ENCODE data around the gene AKR1D1. TPM values are rescaled to one million over a fixed set of nuclear protein-coding genes. Genes with fewer than 3 reads are reported as not detected.
A peak's percentile ranks its signal among the peaks of the same experiment; 100 is the strongest.

AKR1D1 gene
- total and polyA plus RNA-seq, 2 of the 13 experiments (the other 11 are each of a cell fraction or from before 2014, with no cell fraction given) = 6.9 to 37.0 TPM

GRCh38 chr7:138065827-138066226 lies 10.4 kb upstream of the AKR1D1 start (continued):
- no peak for TF ChIP-seq SOX6 (IDR thresholded peaks at IDR 0.05)
- peak; percentile 50 for TF ChIP-seq SOX6 (CRISPR knock-in tag; IDR thresholded peaks at IDR 0.05)
- no peak for TF ChIP-seq JUND (CRISPR knock-in tag; IDR thresholded peaks at IDR 0.05)
- peak; percentile 66; the same call in 1 of the 2 replicates for TF ChIP-seq ARID3A (IDR thresholded peaks at IDR 0.05; ENCODE audit: low read depth, low read length)
- no peak for TF ChIP-seq ATAD3A (CRISPR knock-in tag; IDR thresholded peaks at IDR 0.05)
- no peak for TF ChIP-seq DNMT3B (CRISPR knock-in tag; conservative IDR thresholded peaks at IDR 0.05)
- TF ChIP-seq ZNF83 (CRISPR knock-in tag; IDR thresholded peaks at IDR 0.05; ENCODE audit: borderline replicate concordance) = no peak
- TF ChIP-seq, protein P1, sequence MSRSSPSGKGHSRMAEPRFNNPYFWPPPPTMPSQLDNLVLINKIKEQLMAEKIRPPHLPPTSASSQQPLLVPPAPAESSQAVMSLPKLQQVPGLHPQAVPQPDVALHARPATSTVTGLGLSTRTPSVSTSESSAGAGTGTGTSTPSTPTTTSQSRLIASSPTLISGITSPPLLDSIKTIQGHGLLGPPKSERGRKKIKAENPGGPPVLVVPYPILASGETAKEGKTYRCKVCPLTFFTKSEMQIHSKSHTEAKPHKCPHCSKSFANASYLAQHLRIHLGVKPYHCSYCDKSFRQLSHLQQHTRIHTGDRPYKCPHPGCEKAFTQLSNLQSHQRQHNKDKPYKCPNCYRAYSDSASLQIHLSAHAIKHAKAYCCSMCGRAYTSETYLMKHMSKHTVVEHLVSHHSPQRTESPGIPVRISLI (CRISPR knock-in tag; IDR thresholded peaks at IDR 0.05; ENCODE audit: borderline replicate concordance) = no peak
- TF ChIP-seq, protein P2, sequence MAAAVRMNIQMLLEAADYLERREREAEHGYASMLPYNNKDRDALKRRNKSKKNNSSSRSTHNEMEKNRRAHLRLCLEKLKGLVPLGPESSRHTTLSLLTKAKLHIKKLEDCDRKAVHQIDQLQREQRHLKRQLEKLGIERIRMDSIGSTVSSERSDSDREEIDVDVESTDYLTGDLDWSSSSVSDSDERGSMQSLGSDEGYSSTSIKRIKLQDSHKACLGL (CRISPR knock-in tag; IDR thresholded peaks at IDR 0.05) = no peak
- no peak for TF ChIP-seq ZNF841 (CRISPR knock-in tag; IDR thresholded peaks at IDR 0.05; ENCODE audit: borderline replicate concordance)
- TF ChIP-seq ZNF572 (CRISPR knock-in tag; IDR thresholded peaks at IDR 0.05) = no peak
- no peak for TF ChIP-seq ZNF713 (CRISPR knock-in tag; IDR thresholded peaks at IDR 0.05)
- no peak for TF ChIP-seq ESRRA (CRISPR knock-in tag; IDR thresholded peaks at IDR 0.05; ENCODE audit: low read depth)
- TF ChIP-seq ZNF570 (CRISPR knock-in tag; IDR thresholded peaks at IDR 0.05; ENCODE audit: borderline replicate concordance) = no peak
- no peak for TF ChIP-seq ZNF136 (CRISPR knock-in tag; IDR thresholded peaks at IDR 0.05; ENCODE audit: low read depth)
- no peak for TF ChIP-seq IKZF4 (CRISPR knock-in tag; IDR thresholded peaks at IDR 0.05; ENCODE audit: borderline replicate concordance, low read depth, not compliant biosample characterization)
- no peak for TF ChIP-seq DMAP1 (CRISPR knock-in tag; IDR thresholded peaks at IDR 0.05)
- peak; percentile 66 for TF ChIP-seq NCOR1 (IDR thresholded peaks at IDR 0.05; ENCODE audit: borderline replicate concordance, low read length)
- TF ChIP-seq CBX5 (CRISPR knock-in tag; IDR thresholded peaks at IDR 0.05; ENCODE audit: borderline replicate concordance) = no peak
- TF ChIP-seq ZNF18 (CRISPR knock-in tag; IDR thresholded peaks at IDR 0.05; ENCODE audit: insufficient replicate concordance) = no peak
- no peak for TF ChIP-seq ZNF33B (CRISPR knock-in tag; IDR thresholded peaks at IDR 0.05)
- TF ChIP-seq ZNF225 (CRISPR knock-in tag; IDR thresholded peaks at IDR 0.05) = no peak
- TF ChIP-seq ZNF207 (IDR thresholded peaks at IDR 0.05; ENCODE audit: borderline replicate concordance) = no peak
- no peak for TF ChIP-seq U2AF2 (IDR thresholded peaks at IDR 0.05; ENCODE audit: low read depth, low read length)
- no peak for TF ChIP-seq HNRNPLL (IDR thresholded peaks at IDR 0.05; ENCODE audit: low read depth, low read length, poor library complexity, severe bottlenecking)
- TF ChIP-seq ZNF746 (CRISPR knock-in tag; IDR thresholded peaks at IDR 0.05) = no peak
- TF ChIP-seq TRIM24 (CRISPR knock-in tag; IDR thresholded peaks at IDR 0.05) = no peak
- TF ChIP-seq CHCHD3 (CRISPR knock-in tag; IDR thresholded peaks at IDR 0.05) = no peak
- no peak for TF ChIP-seq ZNF564 (CRISPR knock-in tag; IDR thresholded peaks at IDR 0.05)
- peak; percentile 63 for TF ChIP-seq BCL6 (CRISPR knock-in tag; IDR thresholded peaks at IDR 0.05)

All from HepG2 (cell line).